GM12878 (cell line): ENCODE results near the gene CD48.

Experiments
- BRCA1 ChIP-seq: IDR thresholded peaks from 2 replicates; pipeline ENCODE4 v1.6.1; 2011; ENCODE audit warnings: low read depth, low read length, improper control_type of control experiment
- CREM ChIP-seq: IDR thresholded peaks from 2 replicates; pipeline ENCODE4 v1.6.1; 2014; ENCODE audit warnings: antibody characterized with exemption, low read depth
- EZH2 ChIP-seq: IDR thresholded peaks from 2 replicates; pipeline ENCODE4 v1.6.1; 2012; ENCODE audit warnings: low read depth, mild to moderate bottlenecking, control low read depth, inconsistent platforms, low read length, borderline replicate concordance; ENCODE audit not compliant: control insufficient read depth
- GABPA ChIP-seq: IDR thresholded peaks from 2 replicates; pipeline ENCODE4 v1.6.1; 2014; ENCODE audit warnings: antibody characterized with exemption, low read depth, mild to moderate bottlenecking, inconsistent platforms
- NRF1 ChIP-seq: conservative IDR thresholded peaks from 2 replicates; pipeline ENCODE4 v1.6.1; 2011; ENCODE audit warnings: mild to moderate bottlenecking, low read depth, low read length, improper control_type of control experiment
- POLR2AphosphoS5 ChIP-seq: IDR thresholded peaks from 2 replicates; pipeline ENCODE4 v1.6.1; 2011; ENCODE audit warnings: mild to moderate bottlenecking, low read length, inconsistent platforms
- RBBP5 ChIP-seq: fragments of 200-600 bp; sonication (generic); conservative IDR thresholded peaks from 2 replicates; pipeline ENCODE4 v1.6.1; 2016
- STAT1 ChIP-seq: fragments of 450-650 bp; conservative IDR thresholded peaks from 2 replicates; pipeline ENCODE4 v1.6.1; 2014; ENCODE audit warnings: antibody characterized with exemption, mild to moderate bottlenecking
- TAF1 ChIP-seq: IDR thresholded peaks from 2 replicates; pipeline ENCODE4 v1.6.1; 2011; ENCODE audit warnings: mild to moderate bottlenecking, low read depth, low read length, borderline replicate concordance
- ZNF24 ChIP-seq: fragments of 450-650 bp; IDR thresholded peaks from 2 replicates; pipeline ENCODE4 v1.6.1; 2017; ENCODE audit warnings: antibody characterized with exemption, mild to moderate bottlenecking
- TF ChIP-seq, protein P1 (sequence below), 3 experiments: IDR thresholded peaks in 2 of 3; conservative IDR thresholded peaks in 1 of 3; 2 replicates each; pipeline ENCODE4 v1.5.1; 2011; ENCODE audit warnings: low read depth in 3 of 3, low read length in 3 of 3, mild to moderate bottlenecking in 3 of 3, control low read depth in 2 of 3, moderate library complexity in 2 of 3, inconsistent platforms in 1 of 3, mixed read lengths in 1 of 3; ENCODE audit not compliant: control insufficient read depth in 2 of 3, insufficient read depth in 1 of 3; ENCODE audit errors: extremely low read depth in 1 of 3
- TF ChIP-seq, protein P2 (sequence below): fragments of 450-650 bp; formaldehyde crosslinking; IDR thresholded peaks from 2 replicates; pipeline ENCODE4 v1.5.0; 2022; ENCODE audit warnings: mild to moderate bottlenecking, missing genetic modification characterization
- TF ChIP-seq, protein P3 (sequence below): IDR thresholded peaks from 2 replicates; pipeline ENCODE4 v1.6.1; 2012; ENCODE audit warnings: mild to moderate bottlenecking, low read depth, low read length

DNA sequence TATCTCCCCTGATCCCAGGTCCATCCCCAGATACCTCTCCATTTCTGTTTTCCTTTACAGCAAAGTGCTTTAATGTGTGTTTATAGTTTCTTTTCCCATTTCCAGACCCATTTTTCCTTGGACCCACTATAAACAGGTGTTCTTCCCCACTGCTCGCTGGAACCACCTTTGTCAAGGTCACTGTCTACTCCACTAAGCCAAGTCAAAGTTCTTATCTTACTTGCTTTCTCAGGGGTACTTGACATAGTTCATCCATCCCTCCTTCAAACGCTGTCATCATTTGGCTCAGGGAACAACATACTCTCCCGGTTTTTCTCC is 73.1 kb downstream of the CD48 start:
- TF ChIP-seq GABPA (no peak), CREM (no peak), NRF1 (no peak), RBBP5 (no peak), POLR2AphosphoS5 (peak; percentile 56; the same call in 1 of the 2 replicates), STAT1 (no peak), EZH2 (no peak), ZNF24 (no peak), BRCA1 (no peak), TAF1 (no peak)
- TF ChIP-seq, protein P1, sequence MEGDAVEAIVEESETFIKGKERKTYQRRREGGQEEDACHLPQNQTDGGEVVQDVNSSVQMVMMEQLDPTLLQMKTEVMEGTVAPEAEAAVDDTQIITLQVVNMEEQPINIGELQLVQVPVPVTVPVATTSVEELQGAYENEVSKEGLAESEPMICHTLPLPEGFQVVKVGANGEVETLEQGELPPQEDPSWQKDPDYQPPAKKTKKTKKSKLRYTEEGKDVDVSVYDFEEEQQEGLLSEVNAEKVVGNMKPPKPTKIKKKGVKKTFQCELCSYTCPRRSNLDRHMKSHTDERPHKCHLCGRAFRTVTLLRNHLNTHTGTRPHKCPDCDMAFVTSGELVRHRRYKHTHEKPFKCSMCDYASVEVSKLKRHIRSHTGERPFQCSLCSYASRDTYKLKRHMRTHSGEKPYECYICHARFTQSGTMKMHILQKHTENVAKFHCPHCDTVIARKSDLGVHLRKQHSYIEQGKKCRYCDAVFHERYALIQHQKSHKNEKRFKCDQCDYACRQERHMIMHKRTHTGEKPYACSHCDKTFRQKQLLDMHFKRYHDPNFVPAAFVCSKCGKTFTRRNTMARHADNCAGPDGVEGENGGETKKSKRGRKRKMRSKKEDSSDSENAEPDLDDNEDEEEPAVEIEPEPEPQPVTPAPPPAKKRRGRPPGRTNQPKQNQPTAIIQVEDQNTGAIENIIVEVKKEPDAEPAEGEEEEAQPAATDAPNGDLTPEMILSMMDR (IDR thresholded peaks at IDR 0.05 in 2 of 3, conservative IDR thresholded peaks at IDR 0.05 in 1 of 3; ENCODE audit: control insufficient read depth in 2 of 3, extremely low read depth in 1 of 3, insufficient read depth in 1 of 3, low read depth in 3 of 3, low read length in 3 of 3), result no peak
- TF ChIP-seq, protein P2, sequence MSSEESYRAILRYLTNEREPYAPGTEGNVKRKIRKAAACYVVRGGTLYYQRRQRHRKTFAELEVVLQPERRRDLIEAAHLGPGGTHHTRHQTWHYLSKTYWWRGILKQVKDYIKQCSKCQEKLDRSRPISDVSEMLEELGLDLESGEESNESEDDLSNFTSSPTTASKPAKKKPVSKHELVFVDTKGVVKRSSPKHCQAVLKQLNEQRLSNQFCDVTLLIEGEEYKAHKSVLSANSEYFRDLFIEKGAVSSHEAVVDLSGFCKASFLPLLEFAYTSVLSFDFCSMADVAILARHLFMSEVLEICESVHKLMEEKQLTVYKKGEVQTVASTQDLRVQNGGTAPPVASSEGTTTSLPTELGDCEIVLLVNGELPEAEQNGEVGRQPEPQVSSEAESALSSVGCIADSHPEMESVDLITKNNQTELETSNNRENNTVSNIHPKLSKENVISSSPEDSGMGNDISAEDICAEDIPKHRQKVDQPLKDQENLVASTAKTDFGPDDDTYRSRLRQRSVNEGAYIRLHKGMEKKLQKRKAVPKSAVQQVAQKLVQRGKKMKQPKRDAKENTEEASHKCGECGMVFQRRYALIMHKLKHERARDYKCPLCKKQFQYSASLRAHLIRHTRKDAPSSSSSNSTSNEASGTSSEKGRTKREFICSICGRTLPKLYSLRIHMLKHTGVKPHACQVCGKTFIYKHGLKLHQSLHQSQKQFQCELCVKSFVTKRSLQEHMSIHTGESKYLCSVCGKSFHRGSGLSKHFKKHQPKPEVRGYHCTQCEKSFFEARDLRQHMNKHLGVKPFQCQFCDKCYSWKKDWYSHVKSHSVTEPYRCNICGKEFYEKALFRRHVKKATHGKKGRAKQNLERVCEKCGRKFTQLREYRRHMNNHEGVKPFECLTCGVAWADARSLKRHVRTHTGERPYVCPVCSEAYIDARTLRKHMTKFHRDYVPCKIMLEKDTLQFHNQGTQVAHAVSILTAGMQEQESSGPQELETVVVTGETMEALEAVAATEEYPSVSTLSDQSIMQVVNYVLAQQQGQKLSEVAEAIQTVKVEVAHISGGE, result no peak
- TF ChIP-seq, protein P3, sequence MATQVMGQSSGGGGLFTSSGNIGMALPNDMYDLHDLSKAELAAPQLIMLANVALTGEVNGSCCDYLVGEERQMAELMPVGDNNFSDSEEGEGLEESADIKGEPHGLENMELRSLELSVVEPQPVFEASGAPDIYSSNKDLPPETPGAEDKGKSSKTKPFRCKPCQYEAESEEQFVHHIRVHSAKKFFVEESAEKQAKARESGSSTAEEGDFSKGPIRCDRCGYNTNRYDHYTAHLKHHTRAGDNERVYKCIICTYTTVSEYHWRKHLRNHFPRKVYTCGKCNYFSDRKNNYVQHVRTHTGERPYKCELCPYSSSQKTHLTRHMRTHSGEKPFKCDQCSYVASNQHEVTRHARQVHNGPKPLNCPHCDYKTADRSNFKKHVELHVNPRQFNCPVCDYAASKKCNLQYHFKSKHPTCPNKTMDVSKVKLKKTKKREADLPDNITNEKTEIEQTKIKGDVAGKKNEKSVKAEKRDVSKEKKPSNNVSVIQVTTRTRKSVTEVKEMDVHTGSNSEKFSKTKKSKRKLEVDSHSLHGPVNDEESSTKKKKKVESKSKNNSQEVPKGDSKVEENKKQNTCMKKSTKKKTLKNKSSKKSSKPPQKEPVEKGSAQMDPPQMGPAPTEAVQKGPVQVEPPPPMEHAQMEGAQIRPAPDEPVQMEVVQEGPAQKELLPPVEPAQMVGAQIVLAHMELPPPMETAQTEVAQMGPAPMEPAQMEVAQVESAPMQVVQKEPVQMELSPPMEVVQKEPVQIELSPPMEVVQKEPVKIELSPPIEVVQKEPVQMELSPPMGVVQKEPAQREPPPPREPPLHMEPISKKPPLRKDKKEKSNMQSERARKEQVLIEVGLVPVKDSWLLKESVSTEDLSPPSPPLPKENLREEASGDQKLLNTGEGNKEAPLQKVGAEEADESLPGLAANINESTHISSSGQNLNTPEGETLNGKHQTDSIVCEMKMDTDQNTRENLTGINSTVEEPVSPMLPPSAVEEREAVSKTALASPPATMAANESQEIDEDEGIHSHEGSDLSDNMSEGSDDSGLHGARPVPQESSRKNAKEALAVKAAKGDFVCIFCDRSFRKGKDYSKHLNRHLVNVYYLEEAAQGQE, result no peak
